ENCODE measurements around the gene USP19. TPM values are rescaled to one million over a fixed set of nuclear protein-coding genes. Genes with fewer than 3 reads are reported as not detected.

The USP19 gene
- total and polyA plus RNA-seq, 4 donors = 8.1 to 39.6 (median 27.4) TPM

DNA sequence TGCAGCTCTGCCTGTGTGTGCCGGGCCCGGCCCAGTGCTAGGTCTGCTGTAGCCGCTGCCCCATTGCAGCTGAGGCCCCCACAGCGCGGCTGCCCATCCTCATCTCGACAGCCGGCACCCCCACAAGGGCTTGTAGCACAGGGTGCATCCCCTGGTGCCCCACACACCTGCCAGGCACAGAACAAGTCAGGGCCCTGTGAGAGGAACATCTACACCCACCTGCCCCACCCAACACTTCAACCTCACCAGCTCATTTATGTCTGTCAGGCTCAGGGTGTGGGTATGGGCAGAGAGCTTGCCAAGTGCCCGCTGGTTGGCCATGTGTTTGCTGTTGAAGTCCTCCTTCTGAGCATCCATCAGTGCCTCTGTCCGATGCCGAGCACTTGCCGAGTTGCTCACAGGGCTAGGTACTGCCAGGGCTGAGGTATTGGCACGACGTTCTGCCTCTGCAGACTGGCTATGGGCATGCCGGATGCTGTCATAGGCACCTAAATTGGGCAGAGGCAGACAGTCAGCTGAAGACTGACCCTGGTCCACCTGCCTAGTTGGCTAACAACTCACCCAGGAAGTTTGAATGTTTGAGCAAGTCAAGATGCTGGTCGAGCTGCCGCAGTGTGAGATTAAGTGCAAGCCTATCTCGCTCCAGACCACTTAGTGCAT is 2.4 kb upstream of the USP19 start:
- no peak for DNase-seq (ENCODE audit: low spot score)
- Histone ChIP-seq H3K4me3 (ENCODE audit: low read depth in 1 of 3, low read length in 3 of 3) (no peak overlapping the region), H3K9me3 (ENCODE audit: control insufficient read depth in 4 of 4, low read length in 3 of 4) (no peaks in the 10 kb centered on the region), H3K4me1 (ENCODE audit: control insufficient read depth in 4 of 4, insufficient read depth in 4 of 4, low read length in 3 of 4) (peaks cover 4 to 16% (median 13%) of the 10 kb centered on the region in 4 donors), H3K9ac (ENCODE audit: low read depth in 1 of 2, low read length in 2 of 2) (no peak overlapping the region), H3K27me3 (ENCODE audit: control insufficient read depth in 4 of 4, insufficient read depth in 4 of 4, low read length in 3 of 4) (no peaks in the 10 kb centered on the region), H3K36me3 (ENCODE audit: control insufficient read depth in 4 of 4, insufficient read depth in 3 of 4, low read depth in 1 of 4, low read length in 3 of 4) (peaks cover 0 to 42% (median 22%) of the 10 kb centered on the region in 4 donors), H3K27ac (ENCODE audit: low read depth in 1 of 2, low read length in 2 of 2) (no peak overlapping the region)
- TF ChIP-seq NR2F2 (IDR thresholded peaks at IDR 0.05) (no peak), YY1 (IDR thresholded peaks at IDR 0.05) (no peak), GABPA (IDR thresholded peaks at IDR 0.05 in 1 of 2, conservative IDR thresholded peaks at IDR 0.05 in 1 of 2) (no peak), SP1 (IDR thresholded peaks at IDR 0.05) (no peak), HNF4G (IDR thresholded peaks at IDR 0.05) (no peak), CTCF (IDR thresholded peaks at IDR 0.05; ENCODE audit: low read depth, low read length, missing input control) (no peak), HNF4A (conservative IDR thresholded peaks at IDR 0.05) (no peak), JUND (IDR thresholded peaks at IDR 0.05) (no peak), FOXA1 (IDR thresholded peaks at IDR 0.05) (no peak), FOXA2 (IDR thresholded peaks at IDR 0.05) (no peak), ATF3 (IDR thresholded peaks at IDR 0.05) (no peak), RXRA (IDR thresholded peaks at IDR 0.05) (no peak), RAD21 (IDR thresholded peaks at IDR 0.05) (no peak), TAF1 (conservative IDR thresholded peaks at IDR 0.05) (no peak), EGR1 (IDR thresholded peaks at IDR 0.05; ENCODE audit: low read depth in 2 of 2) (no peak), MAX (IDR thresholded peaks at IDR 0.05) (no peak)
- TF ChIP-seq, protein P1, sequence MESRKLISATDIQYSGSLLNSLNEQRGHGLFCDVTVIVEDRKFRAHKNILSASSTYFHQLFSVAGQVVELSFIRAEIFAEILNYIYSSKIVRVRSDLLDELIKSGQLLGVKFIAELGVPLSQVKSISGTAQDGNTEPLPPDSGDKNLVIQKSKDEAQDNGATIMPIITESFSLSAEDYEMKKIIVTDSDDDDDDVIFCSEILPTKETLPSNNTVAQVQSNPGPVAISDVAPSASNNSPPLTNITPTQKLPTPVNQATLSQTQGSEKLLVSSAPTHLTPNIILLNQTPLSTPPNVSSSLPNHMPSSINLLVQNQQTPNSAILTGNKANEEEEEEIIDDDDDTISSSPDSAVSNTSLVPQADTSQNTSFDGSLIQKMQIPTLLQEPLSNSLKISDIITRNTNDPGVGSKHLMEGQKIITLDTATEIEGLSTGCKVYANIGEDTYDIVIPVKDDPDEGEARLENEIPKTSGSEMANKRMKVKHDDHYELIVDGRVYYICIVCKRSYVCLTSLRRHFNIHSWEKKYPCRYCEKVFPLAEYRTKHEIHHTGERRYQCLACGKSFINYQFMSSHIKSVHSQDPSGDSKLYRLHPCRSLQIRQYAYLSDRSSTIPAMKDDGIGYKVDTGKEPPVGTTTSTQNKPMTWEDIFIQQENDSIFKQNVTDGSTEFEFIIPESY (IDR thresholded peaks at IDR 0.05) = no peak
- TF ChIP-seq, protein P2, sequence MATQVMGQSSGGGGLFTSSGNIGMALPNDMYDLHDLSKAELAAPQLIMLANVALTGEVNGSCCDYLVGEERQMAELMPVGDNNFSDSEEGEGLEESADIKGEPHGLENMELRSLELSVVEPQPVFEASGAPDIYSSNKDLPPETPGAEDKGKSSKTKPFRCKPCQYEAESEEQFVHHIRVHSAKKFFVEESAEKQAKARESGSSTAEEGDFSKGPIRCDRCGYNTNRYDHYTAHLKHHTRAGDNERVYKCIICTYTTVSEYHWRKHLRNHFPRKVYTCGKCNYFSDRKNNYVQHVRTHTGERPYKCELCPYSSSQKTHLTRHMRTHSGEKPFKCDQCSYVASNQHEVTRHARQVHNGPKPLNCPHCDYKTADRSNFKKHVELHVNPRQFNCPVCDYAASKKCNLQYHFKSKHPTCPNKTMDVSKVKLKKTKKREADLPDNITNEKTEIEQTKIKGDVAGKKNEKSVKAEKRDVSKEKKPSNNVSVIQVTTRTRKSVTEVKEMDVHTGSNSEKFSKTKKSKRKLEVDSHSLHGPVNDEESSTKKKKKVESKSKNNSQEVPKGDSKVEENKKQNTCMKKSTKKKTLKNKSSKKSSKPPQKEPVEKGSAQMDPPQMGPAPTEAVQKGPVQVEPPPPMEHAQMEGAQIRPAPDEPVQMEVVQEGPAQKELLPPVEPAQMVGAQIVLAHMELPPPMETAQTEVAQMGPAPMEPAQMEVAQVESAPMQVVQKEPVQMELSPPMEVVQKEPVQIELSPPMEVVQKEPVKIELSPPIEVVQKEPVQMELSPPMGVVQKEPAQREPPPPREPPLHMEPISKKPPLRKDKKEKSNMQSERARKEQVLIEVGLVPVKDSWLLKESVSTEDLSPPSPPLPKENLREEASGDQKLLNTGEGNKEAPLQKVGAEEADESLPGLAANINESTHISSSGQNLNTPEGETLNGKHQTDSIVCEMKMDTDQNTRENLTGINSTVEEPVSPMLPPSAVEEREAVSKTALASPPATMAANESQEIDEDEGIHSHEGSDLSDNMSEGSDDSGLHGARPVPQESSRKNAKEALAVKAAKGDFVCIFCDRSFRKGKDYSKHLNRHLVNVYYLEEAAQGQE (IDR thresholded peaks at IDR 0.05) = no peak
- WGBS = 95% methylated on average over 17 of the region's 17 CpGs
